ENCODE results near the gene KDM5B. TPM values are rescaled to one million over a fixed set of nuclear protein-coding genes. Genes with fewer than 3 reads are reported as not detected.

Gene KDM5B
- total and polyA plus RNA-seq, 12 donors, result 11.7 to 75.1 (median 41.4) TPM

DNA sequence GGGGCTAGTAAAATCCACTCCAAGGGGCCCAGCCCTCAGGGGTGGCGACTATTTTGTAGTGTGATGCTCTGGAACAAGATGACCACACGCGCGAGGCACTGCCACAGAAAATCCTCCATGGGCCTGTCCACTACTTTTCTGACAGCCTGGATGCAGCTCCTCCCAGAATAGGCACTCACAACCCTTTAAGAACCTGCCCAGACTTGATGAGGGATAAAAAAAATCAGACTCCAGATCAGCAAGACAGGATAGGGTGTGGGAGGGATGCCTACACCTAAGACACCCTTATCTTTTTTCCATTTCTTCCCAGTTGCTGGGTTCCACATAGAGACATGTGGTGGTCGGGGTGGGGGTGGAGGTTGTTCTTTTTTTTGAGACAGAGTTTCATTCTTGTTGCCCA lies 36.0 kb upstream of the KDM5B start:
- TF ChIP-seq, protein P1, sequence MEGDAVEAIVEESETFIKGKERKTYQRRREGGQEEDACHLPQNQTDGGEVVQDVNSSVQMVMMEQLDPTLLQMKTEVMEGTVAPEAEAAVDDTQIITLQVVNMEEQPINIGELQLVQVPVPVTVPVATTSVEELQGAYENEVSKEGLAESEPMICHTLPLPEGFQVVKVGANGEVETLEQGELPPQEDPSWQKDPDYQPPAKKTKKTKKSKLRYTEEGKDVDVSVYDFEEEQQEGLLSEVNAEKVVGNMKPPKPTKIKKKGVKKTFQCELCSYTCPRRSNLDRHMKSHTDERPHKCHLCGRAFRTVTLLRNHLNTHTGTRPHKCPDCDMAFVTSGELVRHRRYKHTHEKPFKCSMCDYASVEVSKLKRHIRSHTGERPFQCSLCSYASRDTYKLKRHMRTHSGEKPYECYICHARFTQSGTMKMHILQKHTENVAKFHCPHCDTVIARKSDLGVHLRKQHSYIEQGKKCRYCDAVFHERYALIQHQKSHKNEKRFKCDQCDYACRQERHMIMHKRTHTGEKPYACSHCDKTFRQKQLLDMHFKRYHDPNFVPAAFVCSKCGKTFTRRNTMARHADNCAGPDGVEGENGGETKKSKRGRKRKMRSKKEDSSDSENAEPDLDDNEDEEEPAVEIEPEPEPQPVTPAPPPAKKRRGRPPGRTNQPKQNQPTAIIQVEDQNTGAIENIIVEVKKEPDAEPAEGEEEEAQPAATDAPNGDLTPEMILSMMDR (IDR thresholded peaks at IDR 0.05), result no peak
- TF ChIP-seq POLR2A (IDR thresholded peaks at IDR 0.05), result no peak
- 87 to 96% (median 90%) methylated on average over 5 of the region's 5 CpGs for WGBS, 4 donors

DNA sequence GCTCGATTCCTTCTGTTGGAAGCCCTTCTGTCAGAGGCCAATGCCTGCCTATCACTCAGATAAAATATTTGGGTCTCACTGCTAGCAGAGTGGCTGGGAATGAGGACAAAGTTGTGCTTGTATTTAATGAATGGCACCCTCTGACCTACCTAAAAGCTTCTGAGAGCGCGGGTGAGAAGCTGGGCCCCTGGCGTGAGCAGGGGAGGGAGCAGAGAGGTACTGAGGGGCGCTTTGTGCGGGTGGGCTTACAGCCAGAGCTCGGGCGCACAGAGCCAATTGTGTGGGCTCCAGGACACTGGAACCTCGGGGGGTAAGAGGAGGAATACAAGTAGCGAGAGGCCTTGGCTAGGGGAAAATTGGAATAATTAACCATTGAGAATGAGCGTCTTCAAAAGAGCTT lies 34.9 kb upstream of the KDM5B start:
- H3K4me1 ChIP-seq (replicated peaks in 1 of 2), result no peaks in the 10 kb centered on the region
- intact Hi-C loops (cut with DNase I), result no loop called here
- H3K27me3 ChIP-seq, result no peaks in the 10 kb centered on the region
- no peaks in the 10 kb centered on the region for H3K9me3 ChIP-seq (replicated peaks in 1 of 3)
- DNase-seq, result no peak
- H3K27ac ChIP-seq, result no peak overlapping the region
- H3K4me3 ChIP-seq, result no peak overlapping the region
- TF ChIP-seq, protein P1 (IDR thresholded peaks at IDR 0.05), result no peak
- no peak for TF ChIP-seq POLR2A (IDR thresholded peaks at IDR 0.05)
- 84 to 90% (median 85%) methylated on average over 11 of the region's 11 CpGs for WGBS, 4 donors
- H3K36me3 ChIP-seq (replicated peaks in 1 of 2), result no peaks in the 10 kb centered on the region

More for the DNA sequence above, 36.0 kb upstream of the KDM5B start:
- H3K36me3 ChIP-seq (replicated peaks in 1 of 2), result no peaks in the 10 kb centered on the region
- H3K27me3 ChIP-seq, result no peaks in the 10 kb centered on the region
- H3K27ac ChIP-seq, result no peak overlapping the region
- DNase-seq, result no peak
- intact Hi-C loops (cut with DNase I), result no loop called here
- H3K4me1 ChIP-seq (replicated peaks in 1 of 2), result no peaks in the 10 kb centered on the region
- H3K9me3 ChIP-seq (replicated peaks in 1 of 3), result no peaks in the 10 kb centered on the region
- H3K4me3 ChIP-seq, result no peak overlapping the region

DNA sequence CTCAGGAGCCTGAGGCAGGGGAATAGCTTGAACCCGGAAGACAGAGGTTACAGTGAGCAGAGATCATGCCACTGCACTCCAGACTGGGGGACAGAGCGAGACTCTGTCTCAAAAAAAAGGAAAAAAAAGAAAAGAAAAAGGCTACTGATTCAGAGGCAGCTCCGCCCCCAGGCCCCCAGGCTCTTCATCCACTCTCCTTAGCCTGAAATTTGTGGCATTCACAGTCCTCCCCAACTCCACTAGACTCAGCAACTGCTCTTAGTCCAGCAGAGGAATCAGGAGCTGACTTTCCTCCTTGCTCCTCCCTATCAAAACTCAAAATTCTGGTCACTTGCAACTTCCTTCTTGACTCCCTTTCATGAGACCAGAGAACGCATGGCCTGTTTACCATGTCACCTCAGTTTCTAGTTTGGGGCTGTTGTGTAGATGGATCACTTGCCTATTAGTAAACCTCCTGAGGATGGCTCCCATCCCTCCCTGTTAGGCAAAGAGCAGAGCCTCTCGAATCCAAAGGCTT lies 29.6 kb upstream of the KDM5B start:
- DNase-seq, result no peak
- WGBS, 4 donors, result 70 to 87% (median 80%) methylated on average over 5 of the region's 5 CpGs
- intact Hi-C loops (cut with DNase I), result no loop called here
- Histone ChIP-seq H3K27me3 (no peaks in the 10 kb centered on the region), H3K36me3 (replicated peaks in 1 of 2) (no peaks in the 10 kb centered on the region), H3K4me3 (no peak overlapping the region), H3K9me3 (replicated peaks in 1 of 3) (no peaks in the 10 kb centered on the region), H3K4me1 (replicated peaks in 1 of 2) (no peaks in the 10 kb centered on the region), H3K27ac (no peak overlapping the region)
- TF ChIP-seq POLR2A (IDR thresholded peaks at IDR 0.05), result no peak
- TF ChIP-seq, protein P1 (IDR thresholded peaks at IDR 0.05), result no peak

DNA sequence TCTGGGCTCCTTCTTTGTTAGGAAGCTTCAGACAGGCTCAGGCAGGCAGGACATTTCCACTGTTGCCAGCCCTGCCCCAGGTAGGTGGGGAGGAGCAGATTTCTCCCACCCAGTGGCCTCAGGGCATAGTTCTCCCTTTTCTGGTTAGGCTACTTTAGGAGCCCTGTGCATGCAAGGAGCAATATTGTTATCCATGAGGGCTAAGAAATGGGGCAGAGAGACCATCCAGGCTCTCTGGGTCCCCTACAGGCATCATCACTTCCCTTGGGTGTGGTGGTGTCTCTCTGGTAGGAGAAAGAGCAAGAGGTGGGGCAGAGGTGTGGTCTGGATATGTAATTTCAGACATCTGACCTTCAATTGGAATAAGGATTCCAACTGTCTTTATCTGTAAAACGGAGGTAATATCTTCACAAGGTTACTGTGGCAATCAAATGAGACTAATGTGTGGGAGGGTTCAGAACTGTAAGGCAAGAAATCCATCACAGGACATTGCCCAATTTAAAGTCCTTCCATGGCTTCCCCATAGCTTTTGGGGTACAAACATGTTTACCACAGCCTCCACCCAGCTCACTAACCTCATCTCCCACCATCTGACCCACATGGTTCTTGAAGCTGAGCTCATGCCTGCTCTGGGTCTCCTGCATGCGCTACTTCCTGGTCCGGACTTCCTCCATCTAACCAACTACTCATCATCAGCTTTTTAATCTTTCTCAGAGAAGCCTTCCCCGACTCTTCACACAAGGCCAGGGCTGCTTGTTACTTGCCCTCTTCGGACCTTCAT lies 28.6 kb upstream of the KDM5B start:
- intact Hi-C loops (cut with DNase I), result no loop called here
- no peaks in the 10 kb centered on the region for H3K9me3 ChIP-seq (replicated peaks in 1 of 3)
- no peak for TF ChIP-seq POLR2A (IDR thresholded peaks at IDR 0.05)
- TF ChIP-seq, protein P1 (IDR thresholded peaks at IDR 0.05), result no peak

More for the DNA sequence above, 28.6 kb upstream of the KDM5B start:
- no peak overlapping the region for H3K27ac ChIP-seq
- no peaks in the 10 kb centered on the region for H3K27me3 ChIP-seq
- 45 to 65% (median 59%) methylated on average over 5 of the region's 5 CpGs for WGBS, 4 donors
- no peaks in the 10 kb centered on the region for H3K36me3 ChIP-seq (replicated peaks in 1 of 2)
- H3K4me3 ChIP-seq, result no peak overlapping the region
- DNase-seq, result peak in 1 of 7 donors; percentile 6
- no peaks in the 10 kb centered on the region for H3K4me1 ChIP-seq (replicated peaks in 1 of 2)
